Gastroesophageal sphincter (tissue), 3 donors: ENCODE results near the gene SMIM34.
"Not testable (repeated sequence)": the region's sequence is repeated elsewhere in the genome, so short reads cannot be mapped to it uniquely, and the experiment has no call there.

ENCODE experiments used
- EP300 ChIP-seq: sonication (generic); formaldehyde crosslinking; IDR thresholded peaks from one replicate; pipeline ENCODE4 v1.6.1; 2017; ENCODE audit warnings: antibody characterized with exemption, mild to moderate bottlenecking
- TF ChIP-seq, protein P1 (sequence below), 4 experiments: fragments of 200-600 bp in 2 of 4; fragments of 450-650 bp in 2 of 4; sonication (generic) in 1 of 4; IDR thresholded peaks; one replicate each; pipeline ENCODE4 v1.5.1; 2017 to 2019; ENCODE audit warnings: antibody characterized with exemption in 4 of 4, mild to moderate bottlenecking in 2 of 4, moderate library complexity in 2 of 4

DNA sequence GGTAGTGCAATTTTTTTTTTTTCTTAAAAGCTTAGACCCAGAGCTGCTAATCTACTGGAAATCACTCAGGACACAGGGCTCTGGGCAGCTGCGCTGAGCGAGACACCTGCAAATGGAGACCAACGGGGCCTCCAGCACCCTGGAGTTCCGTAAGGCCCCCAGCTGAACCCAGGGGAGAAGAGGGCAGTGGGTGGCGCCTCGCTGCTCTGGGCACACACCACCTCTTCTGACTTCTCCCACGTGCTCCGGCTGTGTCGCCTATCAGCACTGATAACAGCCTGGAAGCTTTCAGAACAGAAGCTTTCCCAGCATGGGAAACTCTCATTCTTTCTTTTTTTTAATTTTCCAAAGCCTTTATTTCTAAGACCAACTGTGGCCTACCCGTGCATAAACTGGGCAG is 31.9 kb upstream of the SMIM34 start:
- TF ChIP-seq, protein P1, sequence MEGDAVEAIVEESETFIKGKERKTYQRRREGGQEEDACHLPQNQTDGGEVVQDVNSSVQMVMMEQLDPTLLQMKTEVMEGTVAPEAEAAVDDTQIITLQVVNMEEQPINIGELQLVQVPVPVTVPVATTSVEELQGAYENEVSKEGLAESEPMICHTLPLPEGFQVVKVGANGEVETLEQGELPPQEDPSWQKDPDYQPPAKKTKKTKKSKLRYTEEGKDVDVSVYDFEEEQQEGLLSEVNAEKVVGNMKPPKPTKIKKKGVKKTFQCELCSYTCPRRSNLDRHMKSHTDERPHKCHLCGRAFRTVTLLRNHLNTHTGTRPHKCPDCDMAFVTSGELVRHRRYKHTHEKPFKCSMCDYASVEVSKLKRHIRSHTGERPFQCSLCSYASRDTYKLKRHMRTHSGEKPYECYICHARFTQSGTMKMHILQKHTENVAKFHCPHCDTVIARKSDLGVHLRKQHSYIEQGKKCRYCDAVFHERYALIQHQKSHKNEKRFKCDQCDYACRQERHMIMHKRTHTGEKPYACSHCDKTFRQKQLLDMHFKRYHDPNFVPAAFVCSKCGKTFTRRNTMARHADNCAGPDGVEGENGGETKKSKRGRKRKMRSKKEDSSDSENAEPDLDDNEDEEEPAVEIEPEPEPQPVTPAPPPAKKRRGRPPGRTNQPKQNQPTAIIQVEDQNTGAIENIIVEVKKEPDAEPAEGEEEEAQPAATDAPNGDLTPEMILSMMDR (IDR thresholded peaks at IDR 0.05), result not testable (repeated sequence)
- not testable (repeated sequence) for TF ChIP-seq EP300
